HG02840 (cell line): ENCODE measurements around the gene ZNF385C.
"Not testable (repeated sequence)": the region's sequence is repeated elsewhere in the genome, so short reads cannot be mapped to it uniquely, and the experiment has no call there.

Source experiments
- ATAC-seq: cut with Tn5 transposase; IDR thresholded peaks from one replicate; pipeline ENCODE4 v1.9.1; 2021; ENCODE audit warnings: mild to moderate bottlenecking, moderate library complexity, moderate number of reproducible peaks; ENCODE audit not compliant: unreplicated experiment, low FRiP score

Gene ZNF385C, protein sequence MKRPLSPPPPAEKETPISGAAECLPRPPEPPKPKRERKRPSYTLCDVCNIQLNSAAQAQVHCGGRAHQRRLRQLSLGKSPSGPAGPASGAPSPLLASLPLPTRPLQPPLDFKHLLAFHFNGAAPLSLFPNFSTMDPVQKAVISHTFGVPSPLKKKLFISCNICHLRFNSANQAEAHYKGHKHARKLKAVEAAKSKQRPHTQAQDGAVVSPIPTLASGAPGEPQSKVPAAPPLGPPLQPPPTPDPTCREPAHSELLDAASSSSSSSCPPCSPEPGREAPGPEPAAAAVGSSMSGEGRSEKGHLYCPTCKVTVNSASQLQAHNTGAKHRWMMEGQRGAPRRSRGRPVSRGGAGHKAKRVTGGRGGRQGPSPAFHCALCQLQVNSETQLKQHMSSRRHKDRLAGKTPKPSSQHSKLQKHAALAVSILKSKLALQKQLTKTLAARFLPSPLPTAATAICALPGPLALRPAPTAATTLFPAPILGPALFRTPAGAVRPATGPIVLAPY

GRCh38 chr17:42097691-42098631 lies at the start of gene ZNF385C:
Gene ZNF385C (minus strand): TSS chr17:42098473. CDS start chr17:42063056, 35,417 bp downstream.
- ATAC-seq, result no peak

DNA sequence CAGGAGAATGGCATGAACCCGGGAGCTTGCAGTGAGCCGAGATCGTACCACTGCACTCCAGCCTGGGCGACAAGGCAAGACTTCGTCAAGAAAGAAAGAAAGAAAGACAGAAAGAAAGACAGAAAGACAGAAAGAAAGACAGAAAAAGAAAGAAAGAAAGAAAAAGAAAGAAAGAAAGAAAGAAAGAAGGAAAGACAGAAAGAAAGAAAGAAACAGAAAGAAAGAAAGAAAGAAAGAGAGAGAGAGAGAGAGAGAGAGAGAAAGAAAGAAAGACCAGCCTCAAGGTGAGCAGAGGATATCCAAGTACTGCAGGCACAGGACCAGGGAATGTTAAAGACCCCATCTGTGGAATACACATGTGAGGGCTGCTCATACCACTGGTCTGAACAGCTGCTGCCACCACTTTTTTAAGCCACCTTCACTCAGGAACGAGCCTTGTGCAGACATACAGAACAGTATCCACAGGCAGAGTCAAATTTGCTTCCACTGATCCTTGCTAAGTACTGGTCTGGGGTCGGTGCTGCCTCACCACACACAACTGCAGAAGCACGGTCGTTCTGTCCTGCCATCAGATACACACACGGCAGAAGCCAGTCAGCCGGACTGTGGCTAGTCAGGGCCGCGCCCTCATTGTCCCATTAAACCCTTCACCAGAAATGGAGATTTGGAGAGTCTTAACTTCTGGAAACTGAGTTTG lies 48.8 kb upstream of the ZNF385C start:
- no peak for ATAC-seq

DNA sequence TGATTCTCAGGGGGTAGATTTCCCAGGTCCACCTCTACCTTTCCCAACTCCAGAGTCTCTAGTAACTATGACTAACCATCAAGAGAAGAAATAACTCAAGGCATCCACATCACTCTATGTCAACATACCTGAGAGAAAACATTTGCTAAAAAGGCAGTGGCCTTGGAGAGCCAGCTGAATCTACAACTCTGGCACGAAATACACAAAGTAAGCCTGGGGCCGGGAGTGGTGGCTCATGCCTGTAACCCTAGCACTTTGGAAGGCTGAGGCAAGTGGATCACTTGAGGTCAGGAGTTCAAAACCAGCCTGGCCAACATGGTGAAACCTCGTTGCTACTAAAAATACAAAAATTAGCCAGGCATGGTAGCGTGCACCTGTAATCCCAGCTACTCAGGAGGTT lies 44.9 kb upstream of the ZNF385C start:
- ATAC-seq, result not testable (repeated sequence)

DNA sequence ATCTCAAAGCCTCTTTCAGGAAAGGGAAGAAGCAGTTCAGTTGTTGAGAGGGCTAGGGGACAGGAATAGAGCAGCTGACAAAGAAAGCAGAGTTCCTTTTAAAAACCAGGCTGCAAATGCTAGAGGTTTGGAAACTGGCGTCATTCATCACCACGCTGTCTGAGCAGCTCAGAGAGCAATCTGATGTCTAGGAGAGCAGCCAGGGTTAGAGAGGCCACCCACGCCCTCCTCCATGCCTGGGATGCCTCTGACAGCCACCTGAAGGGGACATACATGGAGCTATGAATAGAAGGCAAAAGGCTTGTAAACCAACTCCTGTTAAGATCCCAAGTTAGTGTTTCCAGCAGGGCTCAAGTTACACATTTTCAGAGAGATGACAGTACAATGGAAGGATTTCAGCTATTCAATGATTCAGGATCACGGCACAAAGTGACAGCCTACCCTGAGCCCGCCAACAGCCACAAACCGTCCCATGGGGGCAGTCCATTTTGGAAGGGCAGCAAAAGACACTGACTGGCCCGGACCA lies 44.2 kb upstream of the ZNF385C start:
- no peak for ATAC-seq

DNA sequence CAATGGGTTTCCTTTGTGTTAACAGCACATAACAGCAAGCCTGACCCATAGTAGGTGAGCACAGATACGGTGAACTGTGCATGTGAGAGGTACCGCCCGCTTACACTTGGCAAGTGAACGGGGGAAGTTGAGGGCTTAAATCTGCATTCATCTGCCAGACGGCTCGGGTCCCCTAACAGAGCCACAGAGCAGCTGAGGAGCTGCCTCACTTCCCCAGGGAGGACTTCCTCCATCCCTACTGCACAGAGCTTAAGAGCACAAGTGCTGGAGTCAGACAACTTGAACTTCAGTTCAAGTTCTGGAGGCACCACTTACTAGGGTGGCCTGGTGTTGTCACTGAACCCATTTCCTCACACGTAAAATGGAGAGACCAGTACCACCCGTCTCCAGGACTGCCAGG lies 43.1 kb upstream of the ZNF385C start:
- ATAC-seq, result no peak

- not testable (repeated sequence) for ATAC-seq
These were observed 42.4 kb upstream of the ZNF385C start for GRCh38 chr17:42140690-42141089.

GRCh38 chr17:42138749-42139492 lies 40.6 kb upstream of the ZNF385C start:
- ATAC-seq, result no peak

DNA sequence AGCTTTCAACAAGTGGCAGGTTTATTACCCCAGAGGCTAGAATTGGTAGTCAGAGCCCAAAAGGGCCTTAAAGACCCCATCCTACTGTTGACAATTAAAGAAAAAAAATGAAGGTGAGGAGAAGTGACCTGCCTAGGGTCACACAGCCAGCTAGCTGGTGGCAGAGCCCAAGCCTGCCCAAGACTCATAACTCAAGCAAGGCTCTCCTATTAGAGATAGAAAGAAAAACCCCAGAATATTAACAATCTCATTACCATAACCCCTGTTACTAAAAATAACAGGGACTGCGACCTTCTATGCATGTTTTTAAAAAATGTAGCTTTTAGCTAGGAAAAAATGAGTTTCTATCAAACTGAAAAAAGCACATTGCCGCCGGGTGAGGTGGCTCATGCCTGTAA lies 38.4 kb upstream of the ZNF385C start:
- no peak for ATAC-seq

DNA sequence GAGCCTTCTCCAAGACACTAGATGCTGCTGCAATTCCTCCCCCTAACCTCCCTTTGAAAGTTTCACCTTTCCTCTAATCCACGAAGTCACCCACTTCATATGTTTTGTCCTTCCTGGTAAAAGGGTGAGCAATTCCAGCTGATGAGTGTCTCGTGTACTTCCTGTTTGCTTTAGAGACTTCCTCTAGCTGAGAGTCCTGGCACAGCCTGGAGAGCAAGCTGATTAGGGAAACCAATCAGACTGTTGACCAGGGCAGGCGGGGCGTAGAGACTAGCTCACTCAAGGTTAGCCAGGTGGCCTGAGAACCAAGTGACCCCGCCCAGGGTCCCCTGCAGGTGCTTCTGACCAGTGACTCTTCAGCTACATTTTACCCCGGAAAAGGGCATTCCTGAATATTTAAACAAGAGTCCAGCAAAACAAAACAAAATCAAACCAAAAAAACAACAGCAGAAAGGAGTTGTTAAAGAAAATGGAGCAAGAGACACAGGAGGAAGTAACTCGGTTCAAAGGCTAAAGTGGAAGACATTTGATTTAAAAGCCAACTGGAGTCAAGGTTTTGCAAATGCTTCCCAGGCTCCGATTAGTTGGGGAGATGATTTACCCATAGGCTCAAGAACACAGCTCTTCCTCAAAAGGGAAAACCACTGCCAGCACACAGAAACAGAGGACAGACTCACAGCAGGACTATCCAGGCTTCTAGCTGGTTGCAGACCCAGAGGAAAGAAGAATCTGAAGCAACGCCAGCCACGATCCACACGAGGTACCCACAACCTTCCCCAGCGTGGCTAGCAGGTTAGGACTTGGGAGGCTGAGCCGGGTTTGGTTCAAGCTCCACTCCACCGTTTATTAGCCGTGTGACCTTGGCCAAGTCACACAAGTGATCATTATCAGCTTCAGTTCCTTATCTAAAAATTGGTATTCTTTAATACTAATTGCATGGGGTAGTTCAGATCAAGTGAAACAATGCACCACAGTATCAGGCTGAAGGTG lies 37.7 kb upstream of the ZNF385C start:
- ATAC-seq, result no peak

DNA sequence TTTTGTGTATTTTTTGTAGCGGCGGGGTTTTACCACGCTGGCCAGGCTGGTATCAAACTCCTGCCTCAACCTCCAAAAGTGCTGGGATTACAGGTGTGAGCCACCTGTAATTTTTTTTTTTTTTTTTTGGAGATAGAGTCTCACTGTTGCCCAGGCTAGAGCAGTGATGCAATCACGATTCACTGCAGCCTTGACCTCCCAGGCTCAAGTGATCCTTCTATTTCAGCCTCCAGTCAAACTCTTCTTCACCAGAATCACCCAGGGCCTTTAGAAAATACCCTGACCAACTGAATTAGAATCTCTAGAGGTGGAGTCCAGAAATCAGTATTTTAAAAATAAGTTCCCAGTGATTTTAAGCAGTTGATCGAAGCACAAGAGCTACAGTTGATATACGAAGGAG lies 36.9 kb upstream of the ZNF385C start:
- ATAC-seq, result no peak

GRCh38 chr17:42133461-42134041 lies 35.3 kb upstream of the ZNF385C start:
- ATAC-seq, result no peak

- no peak for ATAC-seq
These were observed 34.7 kb upstream of the ZNF385C start for GRCh38 chr17:42132941-42133340.

GRCh38 chr17:42131981-42132432 lies 33.7 kb upstream of the ZNF385C start:
- no peak for ATAC-seq

DNA sequence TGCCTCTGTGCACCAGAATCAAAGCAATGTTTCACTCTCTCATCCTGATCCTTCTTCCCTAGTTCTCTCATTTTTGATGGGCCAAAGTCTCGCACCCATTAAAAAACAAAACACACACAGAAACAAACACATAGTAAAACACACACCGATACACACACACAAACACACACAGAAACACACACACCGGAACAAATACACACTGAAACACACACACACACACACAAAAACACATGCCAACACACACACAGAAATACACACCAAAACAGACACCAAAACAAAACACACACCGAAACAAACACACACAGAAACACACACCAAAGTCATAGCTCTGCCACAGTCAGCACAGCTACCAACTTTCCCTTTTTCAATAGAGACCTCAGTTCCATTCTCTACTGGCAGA lies 33.0 kb upstream of the ZNF385C start:
- ATAC-seq, result no peak

GRCh38 chr17:42130310-42130936 lies 32.1 kb upstream of the ZNF385C start:
- ATAC-seq, result no peak

DNA sequence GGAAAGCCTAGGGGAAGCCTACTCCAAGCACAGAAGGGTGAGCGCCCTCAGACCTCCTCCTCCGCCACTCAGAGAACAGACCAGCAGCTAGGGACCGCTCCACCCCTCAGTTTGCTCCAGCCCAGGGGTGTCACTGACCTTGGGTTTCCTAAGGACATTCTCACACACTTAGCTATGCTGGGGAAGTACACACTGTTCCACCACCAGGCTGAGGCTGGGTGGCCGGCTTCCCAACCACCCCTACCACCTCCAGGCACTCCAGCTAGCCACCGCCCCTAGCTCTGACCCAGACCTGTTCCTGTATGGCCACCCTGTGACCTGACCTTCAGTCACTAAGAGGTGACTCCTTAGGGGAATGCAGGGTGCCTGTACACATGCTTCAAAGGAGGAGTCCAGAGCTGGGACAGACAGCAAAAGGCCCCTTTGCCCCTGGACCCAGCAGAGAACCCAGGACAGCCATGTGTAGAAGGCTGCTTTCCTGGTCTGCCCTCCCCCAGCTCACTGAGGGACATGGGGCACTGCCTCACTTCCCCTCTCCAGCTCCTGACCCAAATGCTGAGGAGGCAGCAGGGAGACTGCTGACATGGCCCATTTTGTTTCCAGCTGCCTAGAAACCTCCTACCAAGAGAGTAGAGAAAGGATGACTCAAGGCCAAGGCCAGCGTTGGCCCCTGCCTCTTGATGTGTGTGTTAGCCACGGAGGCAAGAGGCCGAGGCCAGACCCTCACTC lies 31.0 kb upstream of the ZNF385C start:
- ATAC-seq, result no peak

- no peak for ATAC-seq
These were observed 29.1 kb upstream of the ZNF385C start for GRCh38 chr17:42127414-42127813.
